Caco-2 (cell line): ENCODE data around the gene SEMA4D. TPM values are rescaled to one million over a fixed set of nuclear protein-coding genes. Genes with fewer than 3 reads are reported as not detected.
"Not testable (repeated sequence)": the region's sequence is repeated elsewhere in the genome, so short reads cannot be mapped to it uniquely, and the experiment has no call there.

ENCODE experiments used
- BruUV-seq: library from RNA; stranded (reverse); fragments of 400-500 nt; replicated peaks from 2 replicates; lab custom pipeline; 2021; lab: Mats Ljungman, UMichigan
- CTCF ChIA-PET: fragments of 300-600 bp; sonication (Branson Sonifier 250); formaldehyde crosslinking; loops from one replicate; lab custom pipeline; 2022; ENCODE audit warnings: antibody characterized with exemption; lab: Charles Lee
- POLR2A ChIA-PET: fragments of 300-600 bp; sonication (Branson Sonifier 250); formaldehyde crosslinking; loops from one replicate; lab custom pipeline; 2022; ENCODE audit warnings: antibody characterized with exemption; lab: Charles Lee
- DNase-seq, 2 experiments: peaks; one replicate each; pipeline versions ENCODE4 v3.0.0 to v3.0.0-alpha.2; 2020 to 2022
- H3K27me3 ChIP-seq: replicated peaks from 2 replicates; pipeline ENCODE4 v1.6.0; 2011; ENCODE audit warnings: low read length; ENCODE audit not compliant: control insufficient read depth, insufficient read depth
- H3K36me3 ChIP-seq: 2 replicates; pipeline ENCODE4 v1.5.1; 2011; ENCODE audit warnings: low read length; ENCODE audit not compliant: control insufficient read depth, insufficient read depth
- H3K4me1 ChIP-seq: fragments of 250-450 bp; sonication (Bioruptor Pico); 2 replicates; pipeline ENCODE4 v1.5.1; 2020; ENCODE audit warnings: mild to moderate bottlenecking
- H3K4me3 ChIP-seq: 2 replicates; pipeline ENCODE4 v1.5.1; 2011; ENCODE audit warnings: low read depth, mild to moderate bottlenecking, control low read depth, low read length
- H3K9me3 ChIP-seq: fragments of 250-450 bp; sonication (Bioruptor Pico); 2 replicates; pipeline ENCODE4 v1.5.1; 2020; ENCODE audit warnings: mild to moderate bottlenecking, moderate library complexity
- H3K27ac Mint-ChIP-seq: one replicate; pipeline ENCODE4 v1.8.0; 2022; ENCODE audit warnings: mixed read lengths; ENCODE audit not compliant: unreplicated experiment
- H3K27me3 Mint-ChIP-seq: one replicate; pipeline ENCODE4 v1.8.0; 2022; ENCODE audit warnings: mixed read lengths; ENCODE audit not compliant: insufficient read depth, unreplicated experiment
- H3K36me3 Mint-ChIP-seq: one replicate; pipeline ENCODE4 v1.8.0; 2022; ENCODE audit warnings: mild to moderate bottlenecking, mixed read lengths; ENCODE audit not compliant: insufficient read depth, unreplicated experiment
- H3K4me1 Mint-ChIP-seq: one replicate; pipeline ENCODE4 v1.8.0; 2022; ENCODE audit warnings: low read depth, mixed read lengths; ENCODE audit not compliant: unreplicated experiment
- H3K4me3 Mint-ChIP-seq: one replicate; pipeline ENCODE4 v1.8.0; 2022; ENCODE audit warnings: mild to moderate bottlenecking, moderate library complexity, mixed read lengths; ENCODE audit not compliant: unreplicated experiment
- H3K9me3 Mint-ChIP-seq: one replicate; pipeline ENCODE4 v1.8.0; 2022; ENCODE audit warnings: mixed read lengths; ENCODE audit not compliant: unreplicated experiment
- intact Hi-C: fragments of 100-400 bp; cut with micrococcal nuclease; formaldehyde crosslinking; loops from one replicate; pipeline ENCODE4 v1.10.0; 2022; ENCODE audit not compliant: unreplicated experiment
- total RNA-seq: library from RNA; stranded (reverse); gene quantifications from 2 replicates; pipeline ENCODE4 v1.2.3, GENCODE V29; 2022
- TF ChIP-seq, protein P1 (sequence below), 2 experiments: fragments of 200-600 bp in 1 of 2; IDR thresholded peaks; 1 replicate in 1 of 2; 2 replicates in 1 of 2; pipeline versions ENCODE4 v1.5.1 to v1.8.0; 2011 to 2022; ENCODE audit warnings: antibody characterized with exemption in 1 of 2, control low read depth in 1 of 2, inconsistent platforms in 1 of 2, low read depth in 1 of 2, low read length in 1 of 2, mild to moderate bottlenecking in 1 of 2, moderate library complexity in 1 of 2; ENCODE audit not compliant: insufficient read depth in 1 of 2, severe bottlenecking in 1 of 2, unreplicated experiment in 1 of 2

The SEMA4D gene
- total RNA-seq, 1 experiment from 2014 or later, result 17.1 TPM

DNA sequence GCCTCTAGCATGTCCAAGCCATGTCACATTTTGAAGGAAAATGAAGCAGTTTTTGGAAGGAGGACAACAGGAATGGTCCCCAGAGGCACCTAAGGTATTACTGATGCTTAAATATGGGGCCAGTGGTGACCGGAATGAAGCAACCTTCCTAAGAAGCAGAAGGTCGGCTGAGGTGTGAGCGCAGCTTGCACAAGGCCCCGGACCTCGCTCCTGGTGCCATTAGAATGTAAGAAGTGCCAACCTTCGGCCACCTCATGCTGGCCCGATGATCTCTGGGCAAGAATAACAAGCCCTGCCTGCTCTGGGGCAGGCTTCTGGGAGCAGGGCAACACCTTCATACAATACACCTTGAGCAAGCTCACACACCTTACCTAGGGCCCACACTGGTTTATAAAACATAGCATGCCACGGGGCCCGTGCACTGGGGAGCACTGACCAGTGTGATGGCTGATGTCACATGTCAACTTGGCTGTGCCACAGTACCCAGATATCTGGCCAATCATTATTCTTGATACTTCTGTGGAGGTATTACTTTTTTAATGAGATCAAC is 21.9 kb downstream of the SEMA4D start:
- BruUV-seq, result no TSS peak
- intact Hi-C loops, result no loop called here
- ChIA-PET CTCF (no interaction called here), POLR2A (no interaction called here)
- no peaks in the 10 kb centered on the region; the same call in 1 of the 2 replicates for H3K36me3 ChIP-seq
- no peaks in the 10 kb centered on the region for H3K27me3 ChIP-seq
- H3K4me1 ChIP-seq, result no peaks in the 10 kb centered on the region
- H3K9me3 Mint-ChIP-seq, result no peaks in the 10 kb centered on the region
- no peak overlapping the region for H3K4me3 ChIP-seq
- no peaks in the 10 kb centered on the region for H3K4me1 Mint-ChIP-seq
- TF ChIP-seq, protein P1, sequence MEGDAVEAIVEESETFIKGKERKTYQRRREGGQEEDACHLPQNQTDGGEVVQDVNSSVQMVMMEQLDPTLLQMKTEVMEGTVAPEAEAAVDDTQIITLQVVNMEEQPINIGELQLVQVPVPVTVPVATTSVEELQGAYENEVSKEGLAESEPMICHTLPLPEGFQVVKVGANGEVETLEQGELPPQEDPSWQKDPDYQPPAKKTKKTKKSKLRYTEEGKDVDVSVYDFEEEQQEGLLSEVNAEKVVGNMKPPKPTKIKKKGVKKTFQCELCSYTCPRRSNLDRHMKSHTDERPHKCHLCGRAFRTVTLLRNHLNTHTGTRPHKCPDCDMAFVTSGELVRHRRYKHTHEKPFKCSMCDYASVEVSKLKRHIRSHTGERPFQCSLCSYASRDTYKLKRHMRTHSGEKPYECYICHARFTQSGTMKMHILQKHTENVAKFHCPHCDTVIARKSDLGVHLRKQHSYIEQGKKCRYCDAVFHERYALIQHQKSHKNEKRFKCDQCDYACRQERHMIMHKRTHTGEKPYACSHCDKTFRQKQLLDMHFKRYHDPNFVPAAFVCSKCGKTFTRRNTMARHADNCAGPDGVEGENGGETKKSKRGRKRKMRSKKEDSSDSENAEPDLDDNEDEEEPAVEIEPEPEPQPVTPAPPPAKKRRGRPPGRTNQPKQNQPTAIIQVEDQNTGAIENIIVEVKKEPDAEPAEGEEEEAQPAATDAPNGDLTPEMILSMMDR (IDR thresholded peaks at IDR 0.05; ENCODE audit: insufficient read depth in 1 of 2, low read depth in 1 of 2, low read length in 1 of 2, severe bottlenecking in 1 of 2, unreplicated experiment in 1 of 2), result no peak
- H3K36me3 Mint-ChIP-seq, result no peaks in the 10 kb centered on the region
- H3K27ac Mint-ChIP-seq, result no peak overlapping the region
- H3K9me3 ChIP-seq, result no peaks in the 10 kb centered on the region
- DNase-seq, result no peak
- no peak overlapping the region for H3K4me3 Mint-ChIP-seq
- no peaks in the 10 kb centered on the region for H3K27me3 Mint-ChIP-seq

DNA sequence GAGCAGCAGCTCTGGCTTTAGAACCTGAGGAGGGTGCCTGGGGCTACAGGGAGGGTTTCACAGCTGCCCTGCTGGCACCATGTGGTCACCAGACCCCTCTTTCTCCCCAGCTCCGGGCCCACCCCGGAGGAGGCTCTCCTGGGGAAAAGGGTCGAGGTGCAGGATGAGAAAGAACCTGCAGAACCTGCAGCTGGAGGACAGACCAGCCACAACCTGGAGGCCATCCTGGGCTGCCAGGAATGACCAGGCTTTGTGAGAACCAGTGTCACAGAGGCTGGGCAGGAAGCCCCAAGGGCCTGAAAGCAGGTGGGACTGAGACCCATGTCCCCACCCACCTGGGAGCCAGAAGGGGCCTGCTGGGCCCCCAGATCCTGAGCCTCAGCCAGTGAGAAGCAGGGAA is 23.0 kb downstream of the SEMA4D start:
- no peaks in the 10 kb centered on the region for H3K9me3 ChIP-seq
- TF ChIP-seq, protein P1 (IDR thresholded peaks at IDR 0.05; ENCODE audit: insufficient read depth in 1 of 2, low read depth in 1 of 2, low read length in 1 of 2, severe bottlenecking in 1 of 2, unreplicated experiment in 1 of 2), result no peak
- H3K4me3 Mint-ChIP-seq, result no peak overlapping the region
- H3K27ac Mint-ChIP-seq, result no peak overlapping the region
- H3K27me3 ChIP-seq, result no peaks in the 10 kb centered on the region
- no peaks in the 10 kb centered on the region for H3K9me3 Mint-ChIP-seq
- DNase-seq, result no peak
- ChIA-PET CTCF (no interaction called here), POLR2A (no interaction called here)
- no peaks in the 10 kb centered on the region for H3K4me1 ChIP-seq
- intact Hi-C loops, result no loop called here
- no peaks in the 10 kb centered on the region for H3K36me3 Mint-ChIP-seq
- no peaks in the 10 kb centered on the region for H3K4me1 Mint-ChIP-seq
- no peak overlapping the region for H3K4me3 ChIP-seq
- no peaks in the 10 kb centered on the region; the same call in 1 of the 2 replicates for H3K36me3 ChIP-seq
- no peaks in the 10 kb centered on the region for H3K27me3 Mint-ChIP-seq
- BruUV-seq, result no TSS peak

DNA sequence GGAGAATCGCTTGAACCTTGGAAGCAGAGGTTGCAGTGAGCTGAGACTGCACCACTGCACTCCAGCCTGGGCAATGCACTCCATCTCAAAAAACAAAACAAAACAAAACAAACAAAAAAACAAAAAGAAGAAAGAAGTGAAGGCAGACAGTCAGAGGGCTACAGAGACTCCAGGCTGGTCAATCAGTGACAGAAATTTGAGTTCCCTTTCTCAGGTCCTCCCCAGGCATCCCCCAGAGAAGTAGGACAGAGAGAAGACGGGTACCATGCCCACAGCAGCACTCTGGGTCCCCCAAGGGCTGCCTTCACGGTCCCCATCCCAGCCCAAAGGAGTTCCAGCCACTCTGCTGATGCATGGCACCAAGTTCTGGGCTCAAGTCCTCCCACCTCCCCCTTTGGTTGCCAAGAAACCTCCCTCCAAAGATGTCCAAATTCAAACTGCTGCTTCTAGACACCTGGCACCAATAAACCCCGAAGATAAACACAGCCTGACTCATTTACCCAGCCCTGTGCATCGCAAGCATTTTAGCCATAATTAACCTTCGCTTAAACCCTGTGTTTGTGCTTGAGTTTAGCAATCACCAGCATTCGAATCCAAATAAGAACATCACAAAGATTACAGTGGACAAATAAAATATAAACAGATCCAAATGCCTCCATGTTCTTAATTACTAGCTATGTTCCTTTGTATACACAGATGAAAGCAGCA is 24.0 kb downstream of the SEMA4D start:
- BruUV-seq, result no TSS peak
- Mint-ChIP-seq H3K9me3 (no peaks in the 10 kb centered on the region), H3K27ac (no peak overlapping the region), H3K36me3 (no peaks in the 10 kb centered on the region), H3K27me3 (no peaks in the 10 kb centered on the region), H3K4me3 (no peak overlapping the region), H3K4me1 (no peaks in the 10 kb centered on the region)
- H3K4me3 ChIP-seq, result no peak overlapping the region
- no peaks in the 10 kb centered on the region for H3K36me3 ChIP-seq
- no peak for DNase-seq
- no peaks in the 10 kb centered on the region for H3K27me3 ChIP-seq
- intact Hi-C loops, result no loop called here
- ChIA-PET POLR2A (no interaction called here), CTCF (no interaction called here)
- no peaks in the 10 kb centered on the region for H3K4me1 ChIP-seq
- no peaks in the 10 kb centered on the region for H3K9me3 ChIP-seq
- TF ChIP-seq, protein P1 (IDR thresholded peaks at IDR 0.05; ENCODE audit: insufficient read depth in 1 of 2, low read depth in 1 of 2, low read length in 1 of 2, severe bottlenecking in 1 of 2, unreplicated experiment in 1 of 2), result no peak

DNA sequence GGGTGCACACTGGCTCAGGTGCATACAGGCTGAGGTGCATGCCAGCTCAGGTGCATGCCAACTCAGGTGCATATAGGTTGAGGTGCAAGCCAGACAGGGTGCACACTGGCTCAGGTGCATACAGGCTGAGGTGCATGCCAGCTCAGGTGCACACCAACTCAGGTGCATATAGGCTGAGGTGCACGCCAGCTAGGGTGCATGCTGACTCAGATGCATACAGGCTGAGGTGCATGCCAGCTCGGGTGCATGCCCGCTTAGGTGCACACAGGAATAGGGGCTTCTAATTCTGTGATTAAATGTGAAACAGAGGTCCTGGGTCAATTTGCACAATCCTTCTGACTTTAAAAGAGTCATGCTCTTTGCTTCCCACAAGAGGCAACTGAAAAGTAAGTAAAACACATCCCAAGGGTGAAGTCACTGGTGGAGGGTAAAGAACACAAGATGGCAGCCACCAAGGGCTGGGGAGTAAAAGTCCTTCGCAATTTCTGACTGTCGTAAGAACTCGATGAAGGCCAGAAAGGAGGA is 26.1 kb downstream of the SEMA4D start:
- H3K9me3 ChIP-seq, H3K27ac Mint-ChIP-seq, H3K4me1 Mint-ChIP-seq, intact Hi-C loops, H3K36me3 Mint-ChIP-seq, H3K27me3 Mint-ChIP-seq, BruUV-seq, H3K36me3 ChIP-seq, H3K27me3 ChIP-seq, H3K4me1 ChIP-seq, H3K9me3 Mint-ChIP-seq, CTCF ChIA-PET, POLR2A ChIA-PET, H3K4me3 Mint-ChIP-seq, DNase-seq, H3K4me3 ChIP-seq: not testable (repeated sequence)
